ENCODE data around the gene SELENOI.

GRCh38 chr2:26297061-26297460 is 48.9 kb upstream of the SELENOI start:
- TF ChIP-seq CTCF (IDR thresholded peaks at IDR 0.05), result no peak
- TF ChIP-seq POLR2A (IDR thresholded peaks at IDR 0.05), result no peak

Measured in esophagus squamous epithelium (tissue), 4 donors.